ENCODE results near the gene ZNF26.

DNA sequence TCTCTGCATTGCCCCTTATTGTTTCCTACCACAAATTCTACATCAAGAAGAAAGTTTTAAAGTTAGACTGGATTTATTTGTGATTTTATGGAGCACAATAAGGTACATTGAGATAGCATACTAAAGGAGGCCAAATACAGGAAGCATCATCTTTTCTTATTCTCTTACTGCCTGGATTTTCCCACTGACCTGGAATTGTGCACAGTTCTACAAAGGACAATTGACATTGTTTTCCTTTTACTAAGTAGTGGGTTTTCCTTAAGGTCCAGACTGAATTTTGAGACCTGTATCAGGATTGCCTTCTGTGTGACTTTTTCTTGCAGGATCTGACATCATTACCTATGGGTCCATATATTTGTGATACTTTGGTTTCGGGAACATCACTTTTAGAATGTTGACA lies 75.8 kb downstream of the ZNF26 start:
- no peak for TF ChIP-seq POLR2AphosphoS5 (IDR thresholded peaks at IDR 0.05; ENCODE audit: insufficient read depth in 1 of 2, low read depth in 1 of 2)
- no peak for TF ChIP-seq CTCF (IDR thresholded peaks at IDR 0.05)
